ENCODE results near the gene SPR. TPM values are rescaled to one million over a fixed set of nuclear protein-coding genes. Genes with fewer than 3 reads are reported as not detected.

SPR gene
- polyA plus RNA-seq, 1 of the 3 experiments (the other 2 are of a cell fraction): 25.7 TPM

- DNase-seq: peak; percentile 41
- no peak overlapping the region for H3K9ac ChIP-seq
- H3K4me3 ChIP-seq (ENCODE audit: low read depth in 2 of 2, low read length in 1 of 2): no peak overlapping the region
- H3K27me3 ChIP-seq (ENCODE audit: insufficient read depth): peaks cover 88% of the 10 kb centered on the region
- POLR2A ChIA-PET: no interaction called here
- TF ChIP-seq FOSL2 (IDR thresholded peaks at IDR 0.05; ENCODE audit: borderline replicate concordance, low read depth): no peak
- no peak for TF ChIP-seq ELF1 (IDR thresholded peaks at IDR 0.05)
- TF ChIP-seq USF2 (IDR thresholded peaks at IDR 0.05; ENCODE audit: borderline replicate concordance, low read depth, low read length): no peak
- TF ChIP-seq GATA2 (CRISPR knock-in tag; IDR thresholded peaks at IDR 0.05): no peak
- no peak for TF ChIP-seq FOXJ3 (CRISPR knock-in tag; IDR thresholded peaks at IDR 0.05)
- TF ChIP-seq POLR2AphosphoS5 (IDR thresholded peaks at IDR 0.05; ENCODE audit: low read depth, low read length): no peak
- TF ChIP-seq YY1 (IDR thresholded peaks at IDR 0.05; ENCODE audit: low read depth): no peak
- no peak for TF ChIP-seq JUND (IDR thresholded peaks at IDR 0.05)
- no peak for TF ChIP-seq EP300 (IDR thresholded peaks at IDR 0.05; ENCODE audit: borderline replicate concordance in 1 of 2, low read depth in 1 of 2, low read length in 1 of 2)
- TF ChIP-seq MAX (IDR thresholded peaks at IDR 0.05; ENCODE audit: low read depth): no peak
- TF ChIP-seq SMC3 (IDR thresholded peaks at IDR 0.05; ENCODE audit: low read depth, low read length): no peak
- TF ChIP-seq RAD21 (IDR thresholded peaks at IDR 0.05; ENCODE audit: low read length): no peak
- TF ChIP-seq RCOR1 (IDR thresholded peaks at IDR 0.05; ENCODE audit: low read length): no peak
- TF ChIP-seq ZBTB33 (IDR thresholded peaks at IDR 0.05; ENCODE audit: borderline replicate concordance, low read depth): no peak
- no peak for TF ChIP-seq GABPA (IDR thresholded peaks at IDR 0.05; ENCODE audit: low read depth)
- TF ChIP-seq TAF1 (IDR thresholded peaks at IDR 0.05; ENCODE audit: borderline replicate concordance, low read depth, low read length): no peak
- no peak overlapping the region for H3K4me2 ChIP-seq
- WGBS (ENCODE audit: low lambda C conversion rate): 14% methylated on average over 17 of the region's 17 CpGs
- H3K9me3 ChIP-seq: no peaks in the 10 kb centered on the region
- H3K4me1 ChIP-seq (ENCODE audit: control insufficient read depth in 1 of 2, insufficient read depth in 2 of 2, low read depth in 1 of 2, low read length in 1 of 2): peaks cover under 1 to 10% of the 10 kb centered on the region in 2 experiments; a peak in 2 of 4 replicates
- H2AFZ ChIP-seq (ENCODE audit: low read depth): no peak overlapping the region
- no peaks in the 10 kb centered on the region for H3F3A ChIP-seq (replicated peaks; ENCODE audit: insufficient read depth)
- no peaks in the 10 kb centered on the region for H3K79me2 ChIP-seq (ENCODE audit: insufficient read depth)
- H3K27ac ChIP-seq (ENCODE audit: low read depth in 2 of 2, low read length in 1 of 2): no peak overlapping the region
- CTCF ChIA-PET: interaction anchor here (0.6 to 4.3 kb wide), 12 partner anchors 11 to 263 kb away, joined by 3 to 24 read pairs (median 6); partner anchors contain the start of gene SPR
- H3K36me3 ChIP-seq (replicated peaks in 1 of 2; ENCODE audit: control insufficient read depth in 1 of 2, insufficient read depth in 2 of 2, low read length in 1 of 2): no peaks in the 10 kb centered on the region
- no peaks in the 10 kb centered on the region for H3K9me2 ChIP-seq
- peaks cover 27% of the 10 kb centered on the region for H4K20me1 ChIP-seq (ENCODE audit: insufficient read depth)
These were observed 27.5 kb downstream of the SPR start for GRCh38 chr2:72914589-72915319.
